ENCODE results near the gene GABRB2.

The GABRB2 gene

DNA sequence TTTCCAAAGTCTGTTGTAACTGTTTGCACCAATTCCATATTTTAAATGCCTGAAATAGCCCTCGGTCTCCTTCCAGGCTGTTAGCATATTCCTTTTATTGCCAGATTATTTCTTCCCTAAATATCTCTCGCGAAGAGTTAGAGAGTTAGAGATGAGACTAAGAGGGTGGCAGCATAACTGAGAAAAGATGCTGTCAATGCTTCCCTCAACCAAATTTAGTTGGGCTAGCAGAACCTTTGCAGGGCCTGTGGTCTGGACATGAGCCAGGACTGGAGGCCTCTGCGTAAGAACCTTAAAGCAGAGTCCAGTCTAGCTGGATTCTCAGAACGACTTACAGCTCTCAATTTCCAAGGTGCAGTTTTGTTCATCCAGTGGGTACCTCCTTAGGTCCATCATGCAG lies 135.9 kb downstream of the GABRB2 start:
- no peak overlapping the region for H3K9ac ChIP-seq (ENCODE audit: low read depth, low read length)
- no peaks in the 10 kb centered on the region for H3K9me3 ChIP-seq (replicated peaks; ENCODE audit: low read length)
- H3K4me1 ChIP-seq (ENCODE audit: control insufficient read depth, insufficient read depth, low read length), result no peaks in the 10 kb centered on the region
- H3K36me3 ChIP-seq (ENCODE audit: insufficient read depth, low read length), result no peaks in the 10 kb centered on the region
- no peak overlapping the region for H3K4me3 ChIP-seq (ENCODE audit: low read length)
- H3K4me2 ChIP-seq (ENCODE audit: low read length), result no peak overlapping the region
- no peaks in the 10 kb centered on the region for H3K27me3 ChIP-seq (ENCODE audit: control insufficient read depth, insufficient read depth, low read length)

DNA sequence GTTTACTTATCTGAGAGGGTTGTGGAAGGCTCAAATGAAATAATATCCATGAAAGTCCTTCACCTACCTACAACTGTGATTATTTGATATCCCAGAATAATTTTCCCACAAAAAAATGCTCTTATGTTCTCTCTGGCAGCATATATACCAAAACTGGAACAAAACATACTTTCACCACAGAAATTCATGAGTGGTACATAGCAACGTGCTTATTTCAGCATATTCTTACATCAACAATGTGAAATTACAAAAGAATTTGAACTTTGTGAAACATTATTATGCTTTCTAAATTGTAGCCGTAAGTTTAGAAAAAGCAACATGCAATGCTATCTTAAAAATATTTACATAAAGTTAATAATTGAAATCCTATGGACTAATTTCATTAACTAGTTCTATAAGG lies 137.1 kb downstream of the GABRB2 start:
- H3K4me1 ChIP-seq (ENCODE audit: control insufficient read depth, insufficient read depth, low read length), result no peaks in the 10 kb centered on the region
- no peaks in the 10 kb centered on the region for H3K27me3 ChIP-seq (ENCODE audit: control insufficient read depth, insufficient read depth, low read length)
- no peaks in the 10 kb centered on the region for H3K9me3 ChIP-seq (replicated peaks; ENCODE audit: low read length)
- no peak overlapping the region for H3K4me3 ChIP-seq (ENCODE audit: low read length)
- no peak overlapping the region for H3K9ac ChIP-seq (ENCODE audit: low read depth, low read length)
- H3K4me2 ChIP-seq (ENCODE audit: low read length), result no peak overlapping the region
- no peaks in the 10 kb centered on the region for H3K36me3 ChIP-seq (ENCODE audit: insufficient read depth, low read length)

DNA sequence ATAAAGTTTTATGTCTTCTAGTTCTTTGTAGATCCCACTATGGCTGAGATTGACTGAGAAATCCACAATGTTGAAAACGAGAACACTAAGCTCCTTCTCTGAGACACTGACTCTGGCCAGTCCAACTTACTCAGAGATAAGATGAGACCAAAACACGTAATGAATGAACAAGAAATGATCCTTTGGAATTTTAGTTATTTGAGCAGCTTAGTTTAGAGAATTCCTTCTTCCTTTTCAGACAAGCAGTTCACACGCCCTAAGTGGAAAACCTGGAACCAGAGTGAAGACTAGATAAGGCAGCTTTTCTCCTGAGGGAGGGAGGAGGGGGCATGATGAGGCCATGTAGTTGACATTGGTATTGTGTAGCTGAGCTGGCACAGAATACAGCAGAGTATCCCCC lies 139.6 kb downstream of the GABRB2 start:
- H3K4me3 ChIP-seq (ENCODE audit: low read length), result no peak overlapping the region
- no peaks in the 10 kb centered on the region for H3K27me3 ChIP-seq (ENCODE audit: control insufficient read depth, insufficient read depth, low read length)
- no peaks in the 10 kb centered on the region for H3K36me3 ChIP-seq (ENCODE audit: insufficient read depth, low read length)
- no peaks in the 10 kb centered on the region for H3K9me3 ChIP-seq (replicated peaks; ENCODE audit: low read length)
- H3K4me1 ChIP-seq (ENCODE audit: control insufficient read depth, insufficient read depth, low read length), result no peaks in the 10 kb centered on the region
- H3K4me2 ChIP-seq (ENCODE audit: low read length), result no peak overlapping the region
- no peak overlapping the region for H3K9ac ChIP-seq (ENCODE audit: low read depth, low read length)

DNA sequence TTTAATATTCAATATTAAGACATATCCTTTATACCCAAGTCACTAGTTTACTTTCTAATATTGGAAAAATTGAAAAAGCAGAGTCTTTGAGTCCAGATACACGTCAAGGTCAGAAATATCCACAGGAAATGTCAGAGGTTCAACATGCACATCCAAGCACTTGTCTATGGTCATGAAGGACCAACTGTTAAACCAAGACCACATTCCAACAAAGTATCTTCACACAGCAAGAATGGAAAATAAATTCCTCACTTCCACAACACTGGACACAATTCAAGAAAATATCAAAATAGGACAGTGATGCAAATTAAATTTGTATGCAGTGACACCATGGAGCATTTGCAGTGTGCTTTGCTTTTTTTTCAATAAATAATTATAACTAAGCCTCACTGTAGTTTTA lies 142.5 kb downstream of the GABRB2 start:
- Histone ChIP-seq H3K9ac (ENCODE audit: low read depth, low read length) (no peak overlapping the region), H3K4me3 (ENCODE audit: low read length) (no peak overlapping the region), H3K27me3 (ENCODE audit: control insufficient read depth, insufficient read depth, low read length) (no peaks in the 10 kb centered on the region), H3K36me3 (ENCODE audit: insufficient read depth, low read length) (no peaks in the 10 kb centered on the region), H3K9me3 (replicated peaks; ENCODE audit: low read length) (peaks cover 3% of the 10 kb centered on the region), H3K4me1 (ENCODE audit: control insufficient read depth, insufficient read depth, low read length) (no peaks in the 10 kb centered on the region), H3K4me2 (ENCODE audit: low read length) (no peak overlapping the region)

DNA sequence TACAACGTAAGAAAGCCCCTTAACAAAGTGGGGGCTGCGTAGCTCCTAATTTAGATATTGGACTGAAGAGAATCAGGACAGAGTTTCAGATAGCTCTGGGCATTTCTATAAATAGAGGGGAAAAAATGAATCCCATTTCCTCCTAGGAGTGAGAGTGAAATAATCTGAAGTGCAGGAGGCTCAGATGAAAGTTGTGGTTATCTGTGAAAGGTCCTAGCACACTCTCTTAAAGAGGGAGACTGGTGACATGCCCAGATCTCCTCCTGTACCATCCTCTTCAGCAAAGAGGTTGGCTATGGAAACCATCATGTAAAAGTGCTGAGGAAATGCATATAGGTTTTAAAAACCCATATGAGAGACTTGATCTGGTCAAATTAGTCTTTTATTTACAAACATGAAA lies 143.4 kb downstream of the GABRB2 start:
- H3K4me1 ChIP-seq (ENCODE audit: control insufficient read depth, insufficient read depth, low read length), result no peaks in the 10 kb centered on the region
- no peaks in the 10 kb centered on the region for H3K36me3 ChIP-seq (ENCODE audit: insufficient read depth, low read length)
- no peak overlapping the region for H3K4me2 ChIP-seq (ENCODE audit: low read length)
- H3K27me3 ChIP-seq (ENCODE audit: control insufficient read depth, insufficient read depth, low read length), result no peaks in the 10 kb centered on the region
- peaks cover 4% of the 10 kb centered on the region for H3K9me3 ChIP-seq (replicated peaks; ENCODE audit: low read length)
- no peak overlapping the region for H3K4me3 ChIP-seq (ENCODE audit: low read length)
- no peak overlapping the region for H3K9ac ChIP-seq (ENCODE audit: low read depth, low read length)

DNA sequence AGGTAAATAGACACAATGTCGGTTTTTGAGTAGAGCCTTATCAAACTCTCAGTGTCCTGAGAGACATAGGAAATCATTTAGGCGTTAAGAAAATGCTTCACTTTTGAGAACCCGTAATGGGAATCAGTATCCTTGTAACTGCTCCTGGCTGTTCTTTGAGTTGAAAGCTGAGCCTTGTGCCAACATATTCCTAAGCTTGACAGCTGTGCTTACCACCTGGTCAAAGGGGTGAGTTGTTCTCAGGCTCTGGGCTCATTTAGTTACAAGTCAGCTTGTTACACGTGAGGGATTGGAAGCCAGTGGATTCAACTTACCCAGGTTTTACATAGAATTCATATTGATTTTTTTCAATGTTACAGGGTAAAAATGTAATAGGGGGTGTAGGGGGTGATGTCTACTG lies 145.9 kb downstream of the GABRB2 start:
- Histone ChIP-seq H3K9me3 (replicated peaks; ENCODE audit: low read length) (peaks cover 4% of the 10 kb centered on the region), H3K4me3 (ENCODE audit: low read length) (no peak overlapping the region), H3K27me3 (ENCODE audit: control insufficient read depth, insufficient read depth, low read length) (no peaks in the 10 kb centered on the region), H3K9ac (ENCODE audit: low read depth, low read length) (no peak overlapping the region), H3K4me1 (ENCODE audit: control insufficient read depth, insufficient read depth, low read length) (no peaks in the 10 kb centered on the region), H3K36me3 (ENCODE audit: insufficient read depth, low read length) (no peaks in the 10 kb centered on the region), H3K4me2 (ENCODE audit: low read length) (no peak overlapping the region)

DNA sequence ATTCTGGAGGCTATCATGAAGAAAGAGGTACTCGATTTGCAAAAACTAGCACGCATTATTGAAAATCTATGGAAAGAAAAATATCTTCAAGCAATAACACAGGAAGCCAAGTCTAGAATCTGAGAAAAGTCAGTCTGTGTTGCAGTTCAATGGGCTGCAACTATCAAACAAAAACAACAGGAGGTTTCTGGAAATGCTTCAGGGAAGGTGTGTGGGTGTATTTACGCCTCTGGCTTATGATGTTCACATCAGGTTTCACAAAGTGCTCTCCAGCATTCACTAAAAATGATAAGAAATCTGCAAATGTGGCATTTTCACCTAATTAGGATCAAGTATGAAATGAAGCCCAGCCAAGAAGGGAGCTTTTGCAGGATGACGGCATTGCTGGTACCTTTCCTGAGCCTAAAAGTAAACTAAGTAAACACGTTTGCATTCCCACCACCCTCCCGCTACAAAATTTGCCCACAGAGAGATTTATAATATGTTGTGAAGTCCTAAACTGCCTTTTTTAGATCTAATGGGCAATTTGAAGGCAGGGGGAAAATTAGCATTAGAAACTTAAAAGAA lies 146.4 kb downstream of the GABRB2 start:
- Histone ChIP-seq H3K4me3 (ENCODE audit: low read length) (no peak overlapping the region), H3K27me3 (ENCODE audit: control insufficient read depth, insufficient read depth, low read length) (no peaks in the 10 kb centered on the region), H3K9ac (ENCODE audit: low read depth, low read length) (no peak overlapping the region), H3K4me1 (ENCODE audit: control insufficient read depth, insufficient read depth, low read length) (no peaks in the 10 kb centered on the region), H3K4me2 (ENCODE audit: low read length) (no peak overlapping the region), H3K36me3 (ENCODE audit: insufficient read depth, low read length) (no peaks in the 10 kb centered on the region), H3K9me3 (replicated peaks; ENCODE audit: low read length) (peaks cover 4% of the 10 kb centered on the region)

DNA sequence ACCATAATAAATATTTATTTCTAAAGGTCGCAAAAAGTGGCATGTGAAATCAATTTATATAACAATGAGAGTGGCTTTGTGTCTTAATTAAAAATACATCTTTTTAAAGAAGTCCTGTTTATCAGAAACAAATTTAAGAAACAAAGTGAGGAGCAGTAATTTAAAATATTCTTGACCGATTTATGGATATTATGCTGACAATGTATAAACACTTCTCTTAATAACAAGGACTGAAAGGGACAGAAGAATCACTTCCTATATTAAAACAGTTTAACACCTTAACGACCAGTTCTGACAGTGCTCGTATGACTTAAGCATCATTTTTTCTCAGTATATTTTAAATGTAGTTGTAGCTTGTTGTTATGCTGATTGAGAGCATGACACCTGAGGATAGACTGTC lies 149.1 kb downstream of the GABRB2 start:
- H3K9me3 ChIP-seq (replicated peaks; ENCODE audit: low read length), result peaks cover 4% of the 10 kb centered on the region
- H3K27me3 ChIP-seq (ENCODE audit: control insufficient read depth, insufficient read depth, low read length), result no peaks in the 10 kb centered on the region
- H3K4me2 ChIP-seq (ENCODE audit: low read length), result no peak overlapping the region
- H3K9ac ChIP-seq (ENCODE audit: low read depth, low read length), result no peak overlapping the region
- no peak overlapping the region for H3K4me3 ChIP-seq (ENCODE audit: low read length)
- no peaks in the 10 kb centered on the region for H3K36me3 ChIP-seq (ENCODE audit: insufficient read depth, low read length)
- no peaks in the 10 kb centered on the region for H3K4me1 ChIP-seq (ENCODE audit: control insufficient read depth, insufficient read depth, low read length)

DNA sequence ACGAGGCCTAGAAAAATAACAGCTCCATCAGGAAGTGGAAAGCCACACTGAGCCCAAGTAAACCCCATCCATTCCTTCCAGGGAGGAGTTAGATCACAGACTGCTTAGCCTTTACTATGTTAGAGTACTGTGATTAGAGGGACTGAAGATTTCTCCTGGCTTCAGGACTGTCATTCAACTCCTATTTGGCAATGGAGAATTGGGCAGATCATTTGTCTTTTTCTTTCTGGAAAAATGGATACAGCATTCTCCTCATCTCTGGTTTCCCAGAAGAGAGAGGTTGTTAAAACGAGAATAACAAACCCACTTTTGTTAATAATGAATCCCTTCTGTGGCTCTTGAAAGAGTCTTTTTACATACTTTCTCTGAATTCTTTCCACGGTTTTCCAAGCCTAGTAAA lies 150.4 kb downstream of the GABRB2 start:
- H3K4me1 ChIP-seq (ENCODE audit: control insufficient read depth, insufficient read depth, low read length), result no peaks in the 10 kb centered on the region
- H3K4me3 ChIP-seq (ENCODE audit: low read length), result no peak overlapping the region
- no peaks in the 10 kb centered on the region for H3K27me3 ChIP-seq (ENCODE audit: control insufficient read depth, insufficient read depth, low read length)
- H3K36me3 ChIP-seq (ENCODE audit: insufficient read depth, low read length), result no peaks in the 10 kb centered on the region
- H3K9ac ChIP-seq (ENCODE audit: low read depth, low read length), result no peak overlapping the region
- peaks cover 4% of the 10 kb centered on the region for H3K9me3 ChIP-seq (replicated peaks; ENCODE audit: low read length)
- no peak overlapping the region for H3K4me2 ChIP-seq (ENCODE audit: low read length)

DNA sequence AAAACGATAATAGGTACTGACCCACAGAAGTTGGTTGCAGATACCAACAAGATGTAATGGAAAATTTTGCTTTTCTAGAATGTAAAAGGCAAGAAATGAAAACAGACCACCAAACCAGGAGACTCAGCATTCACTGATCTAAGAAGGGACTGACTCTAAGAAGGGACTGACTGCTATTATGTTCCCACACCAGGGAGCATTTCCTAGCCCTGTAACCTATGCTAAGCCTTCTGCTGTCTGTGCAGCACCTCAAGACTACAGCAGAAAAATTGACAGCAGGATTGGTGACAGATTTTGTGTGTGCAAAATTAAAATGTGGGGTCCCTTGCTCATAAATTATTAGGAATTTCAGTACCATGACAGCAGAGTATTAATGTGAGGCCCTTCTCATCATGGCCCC lies 154.8 kb downstream of the GABRB2 start:
- no peak overlapping the region for H3K4me3 ChIP-seq (ENCODE audit: low read length)
- H3K9me3 ChIP-seq (replicated peaks; ENCODE audit: low read length), result no peaks in the 10 kb centered on the region
- no peaks in the 10 kb centered on the region for H3K4me1 ChIP-seq (ENCODE audit: control insufficient read depth, insufficient read depth, low read length)
- no peak overlapping the region for H3K9ac ChIP-seq (ENCODE audit: low read depth, low read length)
- H3K4me2 ChIP-seq (ENCODE audit: low read length), result no peak overlapping the region
- H3K27me3 ChIP-seq (ENCODE audit: control insufficient read depth, insufficient read depth, low read length), result no peaks in the 10 kb centered on the region
- H3K36me3 ChIP-seq (ENCODE audit: insufficient read depth, low read length), result no peaks in the 10 kb centered on the region

DNA sequence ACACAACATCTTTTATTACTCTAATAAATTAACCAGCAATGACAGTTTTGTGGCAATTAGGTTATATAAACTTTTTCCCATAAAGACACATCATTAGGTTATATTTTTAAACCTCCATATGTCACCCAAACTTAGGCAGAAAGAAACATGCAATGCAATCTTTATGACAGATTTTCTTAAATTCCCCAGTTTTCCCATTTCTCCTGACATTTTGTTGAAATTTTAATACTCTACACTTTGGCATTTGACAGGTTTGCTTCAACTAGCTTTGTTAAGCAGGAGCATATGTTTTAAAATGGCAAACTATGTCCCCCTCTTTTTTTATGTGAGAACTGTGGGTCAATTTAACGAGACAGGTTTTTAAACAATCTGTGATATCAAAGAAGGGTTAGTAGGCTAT lies 155.5 kb downstream of the GABRB2 start:
- Histone ChIP-seq H3K4me3 (ENCODE audit: low read length) (no peak overlapping the region), H3K9ac (ENCODE audit: low read depth, low read length) (no peak overlapping the region), H3K4me1 (ENCODE audit: control insufficient read depth, insufficient read depth, low read length) (no peaks in the 10 kb centered on the region), H3K4me2 (ENCODE audit: low read length) (no peak overlapping the region), H3K27me3 (ENCODE audit: control insufficient read depth, insufficient read depth, low read length) (no peaks in the 10 kb centered on the region), H3K9me3 (replicated peaks; ENCODE audit: low read length) (no peaks in the 10 kb centered on the region), H3K36me3 (ENCODE audit: insufficient read depth, low read length) (no peaks in the 10 kb centered on the region)

DNA sequence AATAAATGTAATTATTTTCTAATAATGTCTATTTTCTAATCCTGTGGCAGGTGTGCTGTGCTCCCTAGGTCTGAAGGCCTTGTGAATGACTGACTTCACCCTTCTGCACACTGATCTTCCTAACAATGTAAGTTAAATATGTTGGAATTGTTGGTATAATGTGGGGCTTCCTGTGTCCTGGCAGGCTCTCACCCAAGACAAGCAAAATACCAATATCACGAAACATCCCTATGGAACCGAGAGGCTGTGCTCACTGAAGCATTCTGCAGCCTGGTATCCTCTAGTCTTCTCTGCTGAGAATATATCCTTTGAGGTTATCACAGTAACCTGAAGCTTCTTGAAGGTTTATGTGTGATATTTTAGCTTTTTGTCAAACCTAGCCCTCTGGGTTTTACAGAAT lies 159.4 kb downstream of the GABRB2 start:
- no peaks in the 10 kb centered on the region for H3K9me3 ChIP-seq (replicated peaks; ENCODE audit: low read length)
- H3K9ac ChIP-seq (ENCODE audit: low read depth, low read length), result no peak overlapping the region
- no peaks in the 10 kb centered on the region for H3K27me3 ChIP-seq (ENCODE audit: control insufficient read depth, insufficient read depth, low read length)
- H3K4me1 ChIP-seq (ENCODE audit: control insufficient read depth, insufficient read depth, low read length), result no peaks in the 10 kb centered on the region
- H3K4me3 ChIP-seq (ENCODE audit: low read length), result no peak overlapping the region
- no peaks in the 10 kb centered on the region for H3K36me3 ChIP-seq (ENCODE audit: insufficient read depth, low read length)
- H3K4me2 ChIP-seq (ENCODE audit: low read length), result no peak overlapping the region
